AG04450 (cell line): ENCODE results near the gene EHMT1. TPM values are rescaled to one million over a fixed set of nuclear protein-coding genes. Genes with fewer than 3 reads are reported as not detected.
"Not testable (repeated sequence)": the region's sequence is repeated elsewhere in the genome, so short reads cannot be mapped to it uniquely, and the experiment has no call there.

Experiments
- CTCF ChIA-PET: fragments of 300-600, 350-600 bp; formaldehyde crosslinking; extraction: SDS; loops from one replicate; lab custom pipeline; 2022; ENCODE audit warnings: antibody characterized with exemption, inconsistent platforms; lab: Charles Lee
- POLR2A ChIA-PET: fragments of 350-600 bp; formaldehyde crosslinking; extraction: SDS; loops from one replicate; lab custom pipeline; 2021; ENCODE audit warnings: antibody characterized with exemption, inconsistent platforms; lab: Yijun Ruan, JAX
- DNase-seq: peaks from one replicate; pipeline ENCODE4 v3.0.0-alpha.2; 2011; ENCODE audit warnings: low read depth, low spot score
- H3K27ac ChIP-seq: one replicate; pipeline ENCODE4 v1.5.1; 2012; ENCODE audit warnings: low read depth, low read length, control low read depth
- H3K27me3 ChIP-seq: one replicate; pipeline ENCODE4 v1.6.0; 2012; ENCODE audit warnings: low read length; ENCODE audit not compliant: control insufficient read depth, insufficient read depth
- H3K4me3 ChIP-seq: 2 replicates; pipeline ENCODE4 v1.5.1; 2011; ENCODE audit warnings: mild to moderate bottlenecking, low read depth, low read length, control low read depth
- H3K9me3 ChIP-seq: 2 replicates; pipeline ENCODE4 v1.5.1; 2012; ENCODE audit warnings: low read length; ENCODE audit not compliant: control insufficient read depth, insufficient read depth
- CTCF ChIP-seq: IDR thresholded peaks from 2 replicates; pipeline ENCODE4 v1.5.1; 2011; ENCODE audit warnings: low read depth, low read length, control low read depth, inconsistent platforms
- polyA plus RNA-seq: library from polyadenylated mRNA; depleted of rRNA; stranded (reverse); fragments of >200 nt; gene quantifications from 2 replicates; pipeline ENCODE4 v1.2.3, GENCODE V29; 2011

EHMT1 gene
- polyA plus RNA-seq, 1 experiment, result 26.1 TPM

DNA sequence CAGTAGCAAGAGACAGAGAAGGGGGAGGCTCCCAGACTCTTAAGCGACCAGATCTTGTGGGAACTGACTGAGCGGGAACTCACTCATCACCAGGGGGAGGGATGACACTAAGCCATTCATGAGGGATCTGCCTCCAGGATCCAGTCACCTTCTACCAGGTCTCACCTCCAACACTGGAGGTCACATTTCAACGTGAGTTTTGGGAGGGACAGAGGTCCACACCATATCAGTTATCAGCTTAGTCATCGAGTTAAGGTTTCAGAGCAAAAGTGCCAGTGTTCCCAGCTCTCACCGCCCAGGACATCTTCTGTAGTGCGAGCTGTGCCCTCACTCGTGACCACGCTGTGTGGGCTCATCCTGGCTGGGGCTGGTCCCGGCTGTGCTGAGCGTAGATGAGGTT lies 160.1 kb downstream of the EHMT1 start:
- ChIA-PET POLR2A (no interaction called here), CTCF (no interaction called here)
- no peak overlapping the region for H3K27ac ChIP-seq
- no peak overlapping the region for H3K4me3 ChIP-seq
- no peaks in the 10 kb centered on the region for H3K27me3 ChIP-seq
- H3K9me3 ChIP-seq, result no peaks in the 10 kb centered on the region; the same call in 1 of the 2 replicates
- no peak for DNase-seq
- no peak for TF ChIP-seq CTCF

- POLR2A ChIA-PET, DNase-seq, H3K9me3 ChIP-seq, H3K4me3 ChIP-seq, H3K27me3 ChIP-seq, H3K27ac ChIP-seq, CTCF ChIA-PET: not testable (repeated sequence)
Measured at GRCh38 chr9:137780031-137780430, 161.2 kb downstream of the EHMT1 start.

- ChIA-PET POLR2A (no interaction called here), CTCF (no interaction called here)
- Histone ChIP-seq H3K27ac (no peak overlapping the region), H3K9me3 (no peaks in the 10 kb centered on the region; the same call in 1 of the 2 replicates), H3K4me3 (no peak overlapping the region), H3K27me3 (no peaks in the 10 kb centered on the region)
- TF ChIP-seq CTCF, result no peak
- DNase-seq, result no peak
Measured at GRCh38 chr9:137781906-137782585, 163.2 kb downstream of the EHMT1 start.

DNA sequence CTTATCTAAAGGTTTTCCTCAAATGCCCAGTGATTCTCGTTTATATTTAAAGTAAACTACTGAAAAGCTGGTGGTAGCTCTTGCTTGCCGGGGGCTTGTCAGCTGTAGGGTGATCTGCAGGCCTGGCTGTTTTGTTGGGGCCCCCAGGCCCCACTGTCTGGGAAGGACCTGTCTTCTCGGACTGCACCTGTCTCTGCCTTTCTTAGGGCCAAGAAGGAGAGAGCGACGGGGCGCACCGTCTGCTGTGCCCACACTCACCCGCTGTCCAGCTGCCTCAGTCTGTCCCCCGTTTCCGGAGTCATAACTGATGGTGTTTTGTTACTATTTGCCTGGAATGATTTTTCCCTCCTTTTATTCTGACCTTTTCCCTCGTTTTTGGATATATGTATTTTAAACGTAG lies 164.7 kb downstream of the EHMT1 start:
- Histone ChIP-seq H3K9me3 (no peaks in the 10 kb centered on the region; the same call in 1 of the 2 replicates), H3K27me3 (no peaks in the 10 kb centered on the region), H3K4me3 (no peak overlapping the region), H3K27ac (no peak overlapping the region)
- ChIA-PET CTCF (no interaction called here), POLR2A (no interaction called here)
- no peak for TF ChIP-seq CTCF
- no peak for DNase-seq

GRCh38 chr9:137784046-137784445 lies 165.2 kb downstream of the EHMT1 start:
- TF ChIP-seq CTCF, result no peak
- no peaks in the 10 kb centered on the region for H3K27me3 ChIP-seq

More at GRCh38 chr9:137784046-137784445, 165.2 kb downstream of the EHMT1 start:
- ChIA-PET CTCF (no interaction called here), POLR2A (no interaction called here)
- Histone ChIP-seq H3K4me3 (no peak overlapping the region), H3K9me3 (no peaks in the 10 kb centered on the region; the same call in 1 of the 2 replicates), H3K27ac (no peak overlapping the region)
- DNase-seq, result no peak
